HEK293 (cell line): ENCODE results near the gene LPIN1.

Experiments
- CTCF ChIA-PET: fragments of 350-600 bp; formaldehyde crosslinking; extraction: SDS; loops from one replicate; lab custom pipeline; 2021; ENCODE audit warnings: antibody characterized with exemption; lab: Yijun Ruan, JAX
- POLR2A ChIA-PET: fragments of 300-600 bp; formaldehyde crosslinking; extraction: SDS; loops from one replicate; lab custom pipeline; 2020; ENCODE audit warnings: antibody characterized with exemption, inconsistent platforms; lab: Yijun Ruan, JAX
- H3K27ac ChIP-seq: fragments of 200-500 bp; sonication (Bioruptor generic); 2 replicates; pipeline ENCODE4 v1.5.1; 2014; ENCODE audit warnings: low read depth, low read length, control low read depth, inconsistent platforms; ENCODE audit errors: extremely low read depth
- H3K36me3 ChIP-seq, 2 experiments: fragments of 200-500 bp in 1 of 2; sonication (Bioruptor generic) in 1 of 2; 1 replicate in 1 of 2; 2 replicates in 1 of 2; pipeline ENCODE4 v1.5.1; 2014 to 2017; ENCODE audit warnings: inconsistent platforms in 2 of 2, low read length in 2 of 2; ENCODE audit not compliant: control insufficient read depth in 2 of 2, insufficient read depth in 1 of 2
- H3K4me1 ChIP-seq: fragments of 200-500 bp; sonication (Bioruptor generic); 2 replicates; pipeline ENCODE4 v1.5.1; 2014; ENCODE audit warnings: mild to moderate bottlenecking, low read length, inconsistent platforms; ENCODE audit not compliant: control insufficient read depth, insufficient read depth
- H3K4me3 ChIP-seq: 2 replicates; pipeline ENCODE4 v1.5.1; 2011; ENCODE audit warnings: low read depth, mild to moderate bottlenecking, control low read depth, low read length, moderate library complexity
- H3K9me3 ChIP-seq: fragments of 200-500 bp; sonication (Bioruptor generic); 2 replicates; pipeline ENCODE4 v1.5.1; 2014; ENCODE audit warnings: low read depth, low read length, inconsistent platforms; ENCODE audit not compliant: control insufficient read depth, insufficient read depth
- ATF2 ChIP-seq: fragments of 450-650 bp; formaldehyde crosslinking; IDR thresholded peaks from 2 replicates; pipeline ENCODE4 v1.5.1; 2016; ENCODE audit warnings: missing biosample characterization, missing genetic modification characterization, low read depth
- BCL11B ChIP-seq: fragments of 450-650 bp; formaldehyde crosslinking; IDR thresholded peaks from 2 replicates; pipeline ENCODE4 v1.5.1; 2016; ENCODE audit warnings: low read depth, missing biosample characterization, missing genetic modification characterization
- GLIS1 ChIP-seq: fragments of 450-650 bp; formaldehyde crosslinking; IDR thresholded peaks from 2 replicates; pipeline ENCODE4 v1.5.1; 2016; ENCODE audit warnings: missing biosample characterization, missing genetic modification characterization
- SETDB1 ChIP-seq: IDR thresholded peaks from one replicate; pipeline ENCODE4 v1.6.1; 2017; ENCODE audit warnings: mild to moderate bottlenecking, low read length, moderate library complexity, mixed read lengths; ENCODE audit not compliant: insufficient read length
- TSHZ1 ChIP-seq: fragments of 450-650 bp; formaldehyde crosslinking; IDR thresholded peaks from 2 replicates; pipeline ENCODE4 v1.5.1; 2016; ENCODE audit warnings: missing biosample characterization, missing genetic modification characterization, borderline replicate concordance
- ZBTB17 ChIP-seq: fragments of 450-650 bp; formaldehyde crosslinking; IDR thresholded peaks from 2 replicates; pipeline ENCODE4 v1.5.1; 2016; ENCODE audit warnings: missing biosample characterization, missing genetic modification characterization
- ZBTB44 ChIP-seq: fragments of 450-650 bp; IDR thresholded peaks from 2 replicates; pipeline ENCODE4 v1.5.1; 2018; ENCODE audit warnings: missing biosample characterization, mild to moderate bottlenecking, missing genetic modification characterization
- ZNF121 ChIP-seq: fragments of 450-650 bp; formaldehyde crosslinking; IDR thresholded peaks from 2 replicates; pipeline ENCODE4 v1.5.1; 2016; ENCODE audit warnings: missing biosample characterization, missing genetic modification characterization
- ZNF132 ChIP-seq: fragments of 450-650 bp; formaldehyde crosslinking; IDR thresholded peaks from 2 replicates; pipeline ENCODE4 v1.5.1; 2017; ENCODE audit warnings: missing biosample characterization, missing genetic modification characterization, borderline replicate concordance
- ZNF148 ChIP-seq: fragments of 450-650 bp; formaldehyde crosslinking; IDR thresholded peaks from 2 replicates; pipeline ENCODE4 v1.5.0; 2017; ENCODE audit warnings: missing biosample characterization, missing genetic modification characterization, borderline replicate concordance
- ZNF2 ChIP-seq: fragments of 450-650 bp; formaldehyde crosslinking; IDR thresholded peaks from 2 replicates; pipeline ENCODE4 v1.5.1; 2016; ENCODE audit warnings: missing biosample characterization, missing genetic modification characterization
- ZNF391 ChIP-seq: fragments of 450-650 bp; formaldehyde crosslinking; IDR thresholded peaks from 2 replicates; pipeline ENCODE4 v1.5.1; 2016; ENCODE audit warnings: low read depth, missing biosample characterization, missing genetic modification characterization, borderline replicate concordance
- ZNF423 ChIP-seq: fragments of 450-650 bp; formaldehyde crosslinking; IDR thresholded peaks from 2 replicates; pipeline ENCODE4 v1.5.1; 2016; ENCODE audit warnings: missing biosample characterization, missing genetic modification characterization
- ZNF433 ChIP-seq: fragments of 450-650 bp; formaldehyde crosslinking; IDR thresholded peaks from 2 replicates; pipeline ENCODE4 v1.5.1; 2016; ENCODE audit warnings: missing biosample characterization, missing genetic modification characterization, low read depth
- ZNF488 ChIP-seq: fragments of 450-650 bp; formaldehyde crosslinking; IDR thresholded peaks from 2 replicates; pipeline ENCODE4 v1.5.1; 2016; ENCODE audit warnings: missing biosample characterization, missing genetic modification characterization
- ZNF529 ChIP-seq: fragments of 450-650 bp; formaldehyde crosslinking; IDR thresholded peaks from 2 replicates; pipeline ENCODE4 v1.5.1; 2017; ENCODE audit warnings: missing genetic modification characterization, missing biosample characterization; ENCODE audit not compliant: insufficient replicate concordance
- ZNF555 ChIP-seq: fragments of 450-650 bp; formaldehyde crosslinking; conservative IDR thresholded peaks from 2 replicates; pipeline ENCODE4 v1.5.1; 2017; ENCODE audit warnings: missing biosample characterization, mild to moderate bottlenecking, missing genetic modification characterization, inconsistent platforms
- ZNF600 ChIP-seq: fragments of 450-650 bp; formaldehyde crosslinking; IDR thresholded peaks from 2 replicates; pipeline ENCODE4 v1.5.1; 2016; ENCODE audit warnings: missing biosample characterization, missing genetic modification characterization
- ZSCAN23 ChIP-seq: fragments of 450-650 bp; formaldehyde crosslinking; IDR thresholded peaks from 2 replicates; pipeline ENCODE4 v1.5.1; 2016; ENCODE audit warnings: missing biosample characterization, missing genetic modification characterization
- ZSCAN5A ChIP-seq: fragments of 450-650 bp; formaldehyde crosslinking; IDR thresholded peaks from 2 replicates; pipeline ENCODE4 v1.5.1; 2016; ENCODE audit warnings: missing biosample characterization, missing genetic modification characterization

LPIN1 gene

GRCh38 chr2:11802782-11803191 lies 56.4 kb downstream of the LPIN1 start:
- Histone ChIP-seq H3K9me3 (no peaks in the 10 kb centered on the region), H3K4me1 (no peaks in the 10 kb centered on the region), H3K36me3 (peaks cover 18 to 80% of the 10 kb centered on the region in 2 experiments; a peak in 2 of 3 replicates), H3K4me3 (no peak overlapping the region), H3K27ac (no peak overlapping the region)
- ChIA-PET CTCF (interaction anchor here (0.7 to 1.2 kb wide), 2 partner anchors 18 to 114 kb away, joined by 3 to 6 read pairs; no protein-coding TSS in a partner anchor), POLR2A (no interaction called here)
- TF ChIP-seq ZNF555 (tag by site-specific recombination), result no peak
- no peak for TF ChIP-seq ZNF488
- 0 out of 2 replicates have a peak, but pooled peaks have one; percentile 16 for TF ChIP-seq ATF2 (tag by site-specific recombination)

- no peak overlapping the region for H3K27ac ChIP-seq
- H3K9me3 ChIP-seq, result no peaks in the 10 kb centered on the region
- CTCF ChIA-PET, result interaction anchor here (0.6 kb wide), 1 partner anchor 112 kb away, joined by 3 read pairs; no protein-coding TSS in a partner anchor
- POLR2A ChIA-PET, result no interaction called here
- peaks cover 18 to 65% of the 10 kb centered on the region in 2 experiments; a peak in 2 of 3 replicates for H3K36me3 ChIP-seq
- H3K4me3 ChIP-seq, result no peak overlapping the region
- no peak for TF ChIP-seq ZNF423 (tag by site-specific recombination)
- TF ChIP-seq ZNF148 (tag by site-specific recombination), result no peak
- TF ChIP-seq ZSCAN5A (tag by site-specific recombination), result no peak
- no peak for TF ChIP-seq ZNF600 (tag by site-specific recombination)
- TF ChIP-seq ZBTB17 (tag by site-specific recombination), result no peak
- TF ChIP-seq ZBTB44, result no peak
- no peak for TF ChIP-seq ZNF433
- TF ChIP-seq GLIS1 (tag by site-specific recombination), result no peak
- no peaks in the 10 kb centered on the region for H3K4me1 ChIP-seq
These were observed 58.6 kb downstream of the LPIN1 start for GRCh38 chr2:11805024-11805423.

- CTCF ChIA-PET, result no interaction called here
- POLR2A ChIA-PET, result no interaction called here
- no peaks in the 10 kb centered on the region for H3K4me1 ChIP-seq
- no peak overlapping the region for H3K4me3 ChIP-seq
- no peak overlapping the region for H3K27ac ChIP-seq
- peaks cover 18 to 63% of the 10 kb centered on the region in 2 experiments; a peak in 2 of 3 replicates for H3K36me3 ChIP-seq
- no peaks in the 10 kb centered on the region for H3K9me3 ChIP-seq
- TF ChIP-seq ZNF391 (tag by site-specific recombination) (no peak), TSHZ1 (tag by site-specific recombination) (no peak), ZSCAN23 (tag by site-specific recombination) (no peak), ZNF132 (tag by site-specific recombination) (no peak), ZNF529 (tag by site-specific recombination) (no peak), BCL11B (tag by site-specific recombination) (no peak), SETDB1 (no peak), ZNF121 (tag by site-specific recombination) (no peak), ZNF2 (tag by site-specific recombination) (no peak)
These were observed 59.5 kb downstream of the LPIN1 start for GRCh38 chr2:11805920-11806319.
